Mucosa of rectum (tissue), 2 donors: Measurements from ENCODE around the gene RRP8.

ENCODE experiments used
- H3K27ac ChIP-seq, 2 donors: one replicate each; pipeline ENCODE4 v1.7.0; 2013; ENCODE audit warnings: inconsistent platforms in 2 of 2, low read depth in 2 of 2, low read length in 2 of 2
- H3K27me3 ChIP-seq, 2 donors: one replicate each; pipeline ENCODE4 v1.7.0; 2013; ENCODE audit warnings: low read length in 2 of 2; ENCODE audit not compliant: control insufficient read depth in 2 of 2, insufficient read depth in 2 of 2
- H3K36me3 ChIP-seq, 2 donors: one replicate each; pipeline ENCODE4 v1.7.0; 2013; ENCODE audit warnings: low read length in 2 of 2; ENCODE audit not compliant: control insufficient read depth in 2 of 2, insufficient read depth in 2 of 2
- H3K4me1 ChIP-seq, 2 donors: one replicate each; pipeline ENCODE4 v1.7.0; 2013; ENCODE audit warnings: low read length in 2 of 2, mild to moderate bottlenecking in 1 of 2; ENCODE audit not compliant: control insufficient read depth in 2 of 2, insufficient read depth in 2 of 2
- H3K4me3 ChIP-seq, 2 donors: one replicate each; pipeline ENCODE4 v1.7.0; 2013; ENCODE audit warnings: low read length in 2 of 2
- H3K9ac ChIP-seq, 2 donors: one replicate each; pipeline ENCODE4 v1.7.0; 2013; ENCODE audit warnings: low read length in 2 of 2, low read depth in 1 of 2, mild to moderate bottlenecking in 1 of 2
- H3K9me3 ChIP-seq, 2 donors: one replicate each; pipeline ENCODE4 v1.7.0; 2013; ENCODE audit warnings: low read length in 2 of 2; ENCODE audit not compliant: control insufficient read depth in 2 of 2
- donor health status: healthy.
- donor health status: Normal muscosa, but diverticular disease.

RRP8 gene

DNA sequence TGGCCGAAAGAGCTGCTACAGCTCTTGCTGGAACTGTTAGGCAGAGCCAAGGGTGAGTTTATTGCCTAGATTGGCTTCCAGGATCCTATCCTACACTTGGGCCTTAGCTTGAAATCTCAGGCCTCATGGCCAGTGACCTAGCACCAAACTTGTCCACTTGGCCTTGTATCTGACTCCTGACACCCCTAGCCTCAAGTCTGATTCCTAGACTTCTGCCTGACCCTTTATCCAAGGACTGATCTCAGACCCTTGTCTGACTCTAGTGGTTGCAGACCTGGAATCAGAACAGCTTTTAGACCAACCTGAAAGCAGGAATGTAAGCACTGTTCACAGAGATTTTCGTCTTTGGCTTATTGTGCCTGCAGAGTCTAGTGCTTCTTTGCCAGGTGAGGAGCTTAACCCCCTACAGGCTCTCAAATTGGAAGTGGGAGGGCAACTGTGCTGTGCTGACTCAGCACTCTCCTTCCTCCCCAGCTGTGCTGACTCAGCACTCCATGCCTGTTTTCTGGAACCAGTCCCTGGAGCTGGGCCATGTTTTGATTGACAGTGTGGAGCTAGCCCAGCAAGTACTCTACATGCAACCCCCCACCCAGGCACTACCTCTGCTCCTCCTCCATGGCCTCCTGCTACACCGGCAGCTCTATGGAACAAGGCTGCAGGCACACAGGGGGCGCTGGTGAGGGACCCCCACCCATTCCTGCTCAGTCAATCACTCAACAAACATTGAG lies 35.1 kb downstream of the RRP8 start:
- H3K4me1 ChIP-seq, result no peaks in the 10 kb centered on the region
- H3K9ac ChIP-seq, result no peak overlapping the region
- no peak overlapping the region for H3K4me3 ChIP-seq
- no peaks in the 10 kb centered on the region for H3K36me3 ChIP-seq
- no peak overlapping the region for H3K27ac ChIP-seq
- H3K27me3 ChIP-seq, result no peaks in the 10 kb centered on the region
- H3K9me3 ChIP-seq, result no peaks in the 10 kb centered on the region

- H3K9me3 ChIP-seq, result no peaks in the 10 kb centered on the region
- no peaks in the 10 kb centered on the region for H3K4me1 ChIP-seq
- no peaks in the 10 kb centered on the region for H3K27me3 ChIP-seq
- H3K4me3 ChIP-seq, result no peak overlapping the region
- H3K36me3 ChIP-seq, result no peaks in the 10 kb centered on the region
- no peak overlapping the region for H3K9ac ChIP-seq
- no peak overlapping the region for H3K27ac ChIP-seq
Observed at GRCh38 chr11:6567371-6567745, 36.1 kb downstream of the RRP8 start.

GRCh38 chr11:6566704-6567370 lies 36.6 kb downstream of the RRP8 start:
- Histone ChIP-seq H3K27ac (no peak overlapping the region), H3K36me3 (no peaks in the 10 kb centered on the region), H3K9ac (no peak overlapping the region), H3K4me1 (no peaks in the 10 kb centered on the region), H3K27me3 (no peaks in the 10 kb centered on the region), H3K9me3 (no peaks in the 10 kb centered on the region), H3K4me3 (no peak overlapping the region)

DNA sequence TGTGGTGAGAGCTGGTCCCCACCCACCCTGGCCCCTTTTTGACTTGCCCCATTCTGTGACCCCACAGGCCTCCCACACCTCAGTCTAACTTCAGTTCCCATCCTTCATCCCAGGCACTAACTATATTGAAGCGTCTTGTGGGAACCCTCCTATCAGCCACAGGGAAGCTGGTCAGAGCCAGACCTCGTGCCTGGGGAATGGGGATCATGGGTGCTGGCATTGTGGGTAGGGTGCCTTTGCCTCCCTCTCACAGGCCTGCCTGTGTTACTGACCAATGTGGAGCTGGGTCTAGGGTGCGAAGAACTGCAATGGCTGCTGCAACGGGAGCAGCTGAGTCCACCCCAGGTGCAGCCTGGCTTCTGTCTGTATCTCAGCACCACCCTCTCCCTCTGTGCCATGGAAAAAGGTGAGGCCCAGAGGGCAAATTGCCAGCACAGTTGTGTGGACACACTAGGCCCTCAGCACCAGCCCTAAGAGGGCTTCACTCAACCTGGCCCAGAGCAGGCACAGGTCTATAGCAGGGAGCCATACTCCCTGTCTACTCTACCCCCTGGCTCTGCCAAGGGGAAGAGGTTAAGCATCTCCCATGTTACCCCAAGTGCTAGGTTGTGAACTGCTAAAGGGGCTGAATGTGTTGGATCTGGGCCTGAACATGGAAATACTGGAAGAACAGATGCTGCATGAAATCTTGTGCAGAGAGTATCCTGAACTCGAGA lies 37.3 kb downstream of the RRP8 start:
- Histone ChIP-seq H3K27ac (no peak overlapping the region), H3K4me3 (no peak overlapping the region), H3K36me3 (no peaks in the 10 kb centered on the region), H3K27me3 (no peaks in the 10 kb centered on the region), H3K4me1 (no peaks in the 10 kb centered on the region), H3K9me3 (no peaks in the 10 kb centered on the region), H3K9ac (no peak overlapping the region)

DNA sequence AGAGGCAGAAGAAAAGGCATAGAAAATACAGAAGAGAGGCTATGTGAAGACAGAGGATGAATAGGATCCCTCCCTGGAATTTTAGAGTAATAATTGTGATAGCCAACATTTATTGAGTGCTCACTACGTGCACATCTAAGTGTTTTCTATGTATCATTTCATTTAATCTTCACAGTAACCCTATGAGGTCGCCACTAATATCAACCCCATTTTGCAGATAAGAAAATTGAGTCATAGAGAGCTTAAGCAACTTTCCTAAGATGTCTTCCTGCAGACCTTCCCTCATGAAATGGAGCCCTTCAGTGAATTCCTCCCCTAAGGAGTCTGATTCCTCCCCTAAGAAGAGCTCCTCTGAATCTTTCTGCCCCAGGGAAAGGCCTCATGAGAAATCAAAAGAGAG lies 38.1 kb downstream of the RRP8 start:
- Histone ChIP-seq H3K27me3 (no peaks in the 10 kb centered on the region), H3K9me3 (no peaks in the 10 kb centered on the region), H3K9ac (no peak overlapping the region), H3K27ac (no peak overlapping the region), H3K4me1 (no peaks in the 10 kb centered on the region), H3K4me3 (no peak overlapping the region), H3K36me3 (no peaks in the 10 kb centered on the region)

DNA sequence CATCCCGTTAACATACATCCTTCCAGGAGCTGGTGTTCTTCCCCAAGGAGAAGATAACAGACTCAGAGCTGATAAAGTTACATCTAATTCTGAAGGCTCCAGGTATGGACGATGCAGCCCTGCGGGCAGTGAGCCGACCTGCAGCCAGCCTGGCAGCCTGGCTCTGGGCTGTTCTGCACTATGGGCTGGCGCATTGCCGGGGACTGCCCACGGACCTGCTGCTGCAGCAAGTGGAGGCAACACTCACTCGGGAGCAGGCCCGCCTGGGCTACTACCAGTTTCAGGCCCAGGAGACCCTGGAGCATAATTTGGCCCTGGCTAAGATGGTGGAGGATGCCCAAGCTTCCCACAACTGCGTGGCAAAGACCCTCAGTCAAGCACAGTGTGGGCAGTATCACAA lies 39.7 kb downstream of the RRP8 start:
- H3K4me1 ChIP-seq, result no peaks in the 10 kb centered on the region
- H3K4me3 ChIP-seq, result no peak overlapping the region
- no peaks in the 10 kb centered on the region for H3K36me3 ChIP-seq
- no peak overlapping the region for H3K9ac ChIP-seq
- no peaks in the 10 kb centered on the region for H3K9me3 ChIP-seq
- no peak overlapping the region for H3K27ac ChIP-seq
- no peaks in the 10 kb centered on the region for H3K27me3 ChIP-seq

- Histone ChIP-seq H3K36me3 (no peaks in the 10 kb centered on the region), H3K9ac (no peak overlapping the region), H3K9me3 (no peaks in the 10 kb centered on the region), H3K27me3 (no peaks in the 10 kb centered on the region), H3K4me3 (no peak overlapping the region), H3K27ac (no peak overlapping the region), H3K4me1 (no peaks in the 10 kb centered on the region)
Observed at GRCh38 chr11:6563121-6563619, 40.2 kb downstream of the RRP8 start.

DNA sequence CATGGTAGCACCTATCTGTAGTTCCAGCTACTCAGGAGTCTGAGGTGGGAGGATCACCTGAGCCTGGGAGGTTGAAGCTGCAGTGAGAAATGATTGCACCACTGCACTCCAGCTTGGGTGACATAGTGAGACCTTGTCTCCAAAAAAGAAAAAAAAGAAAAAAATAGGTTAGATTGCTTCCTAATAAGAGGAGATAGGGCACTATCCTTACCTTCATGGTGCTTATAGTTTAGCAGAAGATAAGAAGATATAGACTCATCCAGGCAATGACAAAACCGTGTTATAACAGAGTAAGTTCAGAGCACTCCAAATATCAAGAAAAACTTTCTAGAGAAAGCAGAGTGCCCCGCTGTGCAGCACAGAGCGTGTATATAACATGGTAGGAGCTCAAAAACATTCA lies 42.1 kb downstream of the RRP8 start:
- Histone ChIP-seq H3K27ac (no peak overlapping the region), H3K27me3 (no peaks in the 10 kb centered on the region), H3K4me3 (no peak overlapping the region), H3K9ac (no peak overlapping the region), H3K9me3 (no peaks in the 10 kb centered on the region), H3K4me1 (no peaks in the 10 kb centered on the region), H3K36me3 (no peaks in the 10 kb centered on the region)

DNA sequence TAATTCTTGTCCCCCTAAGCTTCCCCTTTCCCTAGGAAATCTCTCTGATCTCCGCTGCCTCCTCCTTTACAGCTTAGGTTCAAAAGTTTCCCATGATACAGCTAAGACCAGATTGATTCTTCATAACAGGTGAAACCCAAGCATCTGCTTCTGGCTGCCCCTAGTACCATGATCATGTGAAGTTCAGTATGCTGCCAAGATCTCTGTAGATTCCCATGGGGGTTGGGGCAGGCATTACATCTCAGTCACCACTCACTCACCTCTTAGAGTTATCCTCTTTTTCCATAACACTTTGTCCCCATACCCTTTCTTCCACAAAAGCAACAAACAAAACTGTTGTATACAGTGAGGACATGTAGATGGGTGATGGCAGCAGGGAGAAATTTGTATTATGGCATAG lies 44.0 kb downstream of the RRP8 start:
- H3K27me3 ChIP-seq, result no peaks in the 10 kb centered on the region
- H3K4me1 ChIP-seq, result no peaks in the 10 kb centered on the region
- H3K36me3 ChIP-seq, result no peaks in the 10 kb centered on the region
- H3K4me3 ChIP-seq, result no peak overlapping the region
- H3K9ac ChIP-seq, result no peak overlapping the region
- H3K9me3 ChIP-seq, result no peaks in the 10 kb centered on the region
- no peak overlapping the region for H3K27ac ChIP-seq
